IgD-negative memory B cell (primary cell): ENCODE measurements around the gene DNAAF8. TPM values are rescaled to one million over a fixed set of nuclear protein-coding genes. Genes with fewer than 3 reads are reported as not detected.

Experiments
- H3K27ac Mint-ChIP-seq, 3 donors: one replicate each; pipeline ENCODE4 v1.8.0; 2020 to 2022; ENCODE audit warnings: mild to moderate bottlenecking in 3 of 3, mixed read lengths in 3 of 3, moderate library complexity in 1 of 3
- H3K27me3 Mint-ChIP-seq: one replicate; pipeline ENCODE4 v1.8.0; 2021; ENCODE audit warnings: mixed read lengths
- H3K36me3 Mint-ChIP-seq: one replicate; pipeline ENCODE4 v1.8.0; 2020; ENCODE audit warnings: mild to moderate bottlenecking, mixed read lengths
- H3K4me1 Mint-ChIP-seq, 3 donors: one replicate each; pipeline ENCODE4 v1.8.0; 2020 to 2022; ENCODE audit warnings: mixed read lengths in 3 of 3, mild to moderate bottlenecking in 1 of 3
- H3K4me3 Mint-ChIP-seq, 4 donors: one replicate each; pipeline ENCODE4 v1.8.0; 2020 to 2022; ENCODE audit warnings: mild to moderate bottlenecking in 4 of 4, mixed read lengths in 4 of 4, moderate library complexity in 3 of 4
- H3K9me3 Mint-ChIP-seq, 3 donors: one replicate each; pipeline ENCODE4 v1.8.0; 2020 to 2021; ENCODE audit warnings: mixed read lengths in 3 of 3, mild to moderate bottlenecking in 1 of 3
- polyA plus RNA-seq: library from polyadenylated mRNA; unstranded; fragments of 300-500 nt; fragmentation: Illumina TruSeq; gene quantifications from one replicate; pipeline ENCODE4 v1.2.3, GENCODE V29; 2021

DNAAF8 gene
- polyA plus RNA-seq: 0.35 TPM

DNA sequence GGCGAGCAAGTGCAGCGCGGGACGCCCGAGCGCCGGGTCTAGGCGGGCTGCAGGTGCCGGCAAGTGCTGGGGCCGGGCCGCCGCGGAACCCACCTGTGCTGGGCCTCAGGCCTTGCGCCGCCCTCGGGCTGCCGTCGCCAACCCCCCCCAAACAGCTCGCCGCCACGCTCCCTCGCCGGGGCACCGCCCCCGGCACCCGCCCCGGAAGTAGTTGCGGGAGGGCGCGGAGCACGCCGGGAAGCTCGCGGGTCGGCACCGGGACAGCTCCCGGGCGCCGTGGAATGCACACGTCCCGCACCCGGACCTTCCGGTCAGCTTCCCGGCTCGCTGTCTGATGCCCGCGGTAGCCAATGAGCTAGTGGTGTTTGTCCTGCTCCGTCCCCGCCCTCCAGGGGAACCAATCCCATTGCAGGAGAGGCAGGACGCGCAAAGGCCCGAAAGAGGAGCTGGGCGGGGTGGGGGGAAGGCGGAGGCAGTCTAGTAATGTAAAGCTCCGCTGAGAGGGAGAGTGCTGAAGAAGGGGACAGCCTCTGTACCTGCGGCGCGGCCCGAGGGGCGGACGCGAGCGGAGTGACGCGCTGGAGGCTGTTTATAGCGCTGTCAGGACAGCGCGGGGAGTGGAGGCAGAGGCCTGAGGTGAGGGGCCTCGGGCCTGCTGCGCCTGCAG is at the start of gene DNAAF8, which contains the start of gene ANKS3:
TSS of gene DNAAF8 (plus strand) at position 475 of the 667 bp plus-strand sequence. CDS start 1,978 bp downstream, outside the sequence.
TSS of gene ANKS3 (minus strand) at position 209 of the 667 bp plus-strand sequence. CDS start 4,122 bp downstream, outside the sequence.
- H3K4me1 Mint-ChIP-seq: peaks cover 13 to 20% (median 19%) of the 10 kb centered on the region in 3 donors
- H3K27ac Mint-ChIP-seq: peak within 1 kb of the TSS; percentile 85 to 94 (median 88)
- no peaks in the 10 kb centered on the region for H3K27me3 Mint-ChIP-seq
- peak within 1 kb of the TSS; percentile 82 to 97 (median 94) for H3K4me3 Mint-ChIP-seq
- H3K9me3 Mint-ChIP-seq: no peaks in the 10 kb centered on the region
- no peaks in the 10 kb centered on the region for H3K36me3 Mint-ChIP-seq

DNA sequence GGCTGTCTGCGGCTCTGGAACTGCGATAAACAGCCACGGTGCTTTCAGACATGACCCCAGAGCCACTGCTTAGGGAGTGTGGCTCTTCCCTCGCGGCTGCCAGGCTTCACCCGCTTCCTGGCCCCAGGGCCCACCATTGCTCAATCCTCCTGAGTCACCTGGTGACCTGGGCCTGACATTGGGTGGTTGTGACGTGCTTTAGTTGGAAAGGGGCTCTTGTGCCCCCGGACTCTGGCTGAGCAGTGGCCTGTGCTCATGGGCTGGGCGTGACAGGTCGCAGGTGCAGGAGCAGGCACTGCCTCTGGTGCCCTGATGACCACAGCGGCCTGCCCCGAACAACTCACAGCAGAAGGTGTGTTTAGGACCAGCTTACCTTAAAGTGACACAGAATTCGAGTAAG is 49.6 kb upstream of the DNAAF8 start:
- Mint-ChIP-seq H3K36me3 (no peaks in the 10 kb centered on the region), H3K27ac (peak overlapping the region in 1 of 3 donors; percentile 28), H3K9me3 (no peaks in the 10 kb centered on the region), H3K4me3 (no peak overlapping the region), H3K4me1 (no peaks in the 10 kb centered on the region), H3K27me3 (no peaks in the 10 kb centered on the region)

DNA sequence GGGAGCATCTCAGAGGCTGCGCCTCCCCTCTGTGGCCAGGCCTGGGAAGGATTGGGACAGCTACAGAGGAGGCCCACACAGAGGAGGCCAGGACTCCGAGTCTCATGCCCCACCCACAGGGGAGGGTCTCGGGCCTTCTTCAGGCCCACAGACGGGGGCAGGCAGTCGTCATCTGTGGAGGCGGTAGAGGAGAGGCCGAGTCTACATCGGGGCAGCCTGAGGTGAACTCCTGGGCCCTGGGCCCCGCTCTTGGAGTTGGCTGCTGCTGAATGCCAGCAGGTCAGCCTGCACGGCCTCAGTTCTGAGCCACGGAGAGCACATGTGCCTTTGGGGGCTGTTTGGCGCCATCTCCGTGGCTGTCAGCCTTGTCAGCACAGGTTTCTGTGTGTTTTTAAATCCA is 49.0 kb upstream of the DNAAF8 start:
- no peaks in the 10 kb centered on the region for H3K27me3 Mint-ChIP-seq
- no peaks in the 10 kb centered on the region for H3K36me3 Mint-ChIP-seq
- no peak overlapping the region for H3K27ac Mint-ChIP-seq
- no peak overlapping the region for H3K4me3 Mint-ChIP-seq
- no peaks in the 10 kb centered on the region for H3K9me3 Mint-ChIP-seq
- no peaks in the 10 kb centered on the region for H3K4me1 Mint-ChIP-seq

DNA sequence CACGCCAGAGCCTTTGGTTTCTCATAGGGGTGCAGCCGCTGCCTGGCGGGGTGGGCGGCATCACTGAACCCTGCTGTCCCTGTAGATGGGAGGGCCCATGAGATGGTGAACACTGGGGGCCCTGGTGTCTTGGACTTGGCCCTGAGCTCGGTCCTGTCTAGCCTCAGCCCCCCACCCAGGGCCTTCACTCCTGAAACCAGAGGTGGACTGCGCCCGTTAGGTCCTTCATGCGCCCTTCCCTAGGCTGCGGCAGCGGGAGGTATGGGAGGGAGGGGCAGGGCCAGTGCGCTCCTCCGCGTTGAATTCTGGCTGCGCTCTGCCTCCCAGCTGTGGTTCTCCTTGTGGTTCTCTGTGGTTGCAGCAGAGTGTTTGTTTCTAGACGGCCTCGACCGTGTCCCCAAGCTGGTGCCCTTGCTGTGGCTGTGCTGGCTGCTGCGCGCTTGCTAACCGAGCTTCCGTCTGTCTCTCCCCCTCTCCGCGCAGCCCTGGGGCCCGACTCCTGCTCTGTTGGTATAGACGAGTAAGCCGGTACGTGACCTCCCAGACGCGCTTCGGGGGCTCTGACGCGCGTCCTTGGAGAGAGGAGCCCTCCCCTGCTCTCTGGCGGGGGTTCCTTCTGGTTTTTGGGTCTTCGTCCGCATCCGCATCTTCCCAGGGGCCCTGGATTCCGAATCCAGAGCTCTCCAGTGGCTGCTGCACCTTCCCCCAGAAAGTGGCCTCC is 48.4 kb upstream of the DNAAF8 start:
- Mint-ChIP-seq H3K4me3 (no peak overlapping the region), H3K27me3 (no peaks in the 10 kb centered on the region), H3K4me1 (no peaks in the 10 kb centered on the region), H3K36me3 (no peaks in the 10 kb centered on the region), H3K27ac (peak overlapping the region in 1 of 3 donors; percentile 73), H3K9me3 (no peaks in the 10 kb centered on the region)

DNA sequence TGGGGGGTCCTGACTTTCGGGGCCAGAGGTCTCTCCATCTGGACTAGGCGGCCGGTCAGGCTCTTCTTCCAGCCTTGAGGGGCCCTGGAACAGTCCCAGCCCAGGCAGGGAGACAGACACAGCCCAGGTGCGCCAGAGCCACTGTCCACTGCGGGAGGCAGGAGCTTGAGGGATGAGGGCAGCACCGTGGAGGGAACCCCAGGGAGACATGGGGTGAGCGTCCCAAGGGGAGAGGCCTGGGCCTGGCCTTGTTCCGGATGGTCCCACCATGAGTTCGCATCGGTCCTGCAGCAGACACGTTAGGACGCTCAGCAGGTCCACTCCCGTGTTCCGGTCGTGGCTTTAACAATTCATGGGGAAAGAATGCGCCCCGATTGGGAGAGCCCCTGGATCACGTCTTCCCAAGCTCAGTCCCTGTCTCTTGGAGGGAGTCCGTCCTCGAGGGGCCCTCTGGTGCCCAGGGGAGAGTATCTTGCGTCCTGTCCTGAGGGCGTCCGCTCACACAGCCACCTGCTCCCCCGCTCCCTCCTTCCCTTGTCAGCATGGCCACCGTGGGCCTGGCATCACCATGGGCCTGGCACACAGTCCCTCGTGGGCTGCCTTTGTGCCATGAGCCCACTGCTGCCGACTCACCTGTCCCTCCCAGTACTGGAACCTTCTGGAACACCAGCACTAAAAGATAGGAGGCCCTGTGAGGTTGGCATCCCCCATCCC is 47.7 kb upstream of the DNAAF8 start:
- Mint-ChIP-seq H3K9me3 (no peaks in the 10 kb centered on the region), H3K36me3 (no peaks in the 10 kb centered on the region), H3K4me3 (peak overlapping the region in 1 of 4 donors; percentile 43), H3K4me1 (no peaks in the 10 kb centered on the region), H3K27me3 (no peaks in the 10 kb centered on the region), H3K27ac (no peak overlapping the region)

DNA sequence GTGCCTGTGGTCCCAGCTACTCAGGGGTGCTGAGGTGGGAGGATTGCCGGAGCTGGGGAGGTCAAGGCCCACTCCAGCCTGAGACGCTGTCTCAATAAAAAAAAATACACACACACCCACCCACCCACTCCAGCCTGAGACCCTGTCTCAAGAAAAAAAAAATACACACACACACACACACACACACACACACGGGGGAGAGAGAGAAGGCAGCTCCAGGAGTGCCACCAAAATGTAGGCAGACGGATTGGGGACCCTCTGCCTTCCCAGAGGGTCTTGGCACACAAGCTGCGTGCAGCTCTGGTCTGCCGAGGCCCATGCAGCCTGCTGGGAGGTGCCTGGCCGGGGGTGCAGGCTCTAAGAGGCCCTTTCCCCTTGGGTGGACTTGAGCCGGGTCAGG is 46.9 kb upstream of the DNAAF8 start:
- H3K4me1 Mint-ChIP-seq: peaks cover 0 to 1% (median under 1%) of the 10 kb centered on the region in 3 donors
- H3K27ac Mint-ChIP-seq: no peak overlapping the region
- H3K9me3 Mint-ChIP-seq: no peaks in the 10 kb centered on the region
- no peak overlapping the region for H3K4me3 Mint-ChIP-seq
- no peaks in the 10 kb centered on the region for H3K27me3 Mint-ChIP-seq
- no peaks in the 10 kb centered on the region for H3K36me3 Mint-ChIP-seq

DNA sequence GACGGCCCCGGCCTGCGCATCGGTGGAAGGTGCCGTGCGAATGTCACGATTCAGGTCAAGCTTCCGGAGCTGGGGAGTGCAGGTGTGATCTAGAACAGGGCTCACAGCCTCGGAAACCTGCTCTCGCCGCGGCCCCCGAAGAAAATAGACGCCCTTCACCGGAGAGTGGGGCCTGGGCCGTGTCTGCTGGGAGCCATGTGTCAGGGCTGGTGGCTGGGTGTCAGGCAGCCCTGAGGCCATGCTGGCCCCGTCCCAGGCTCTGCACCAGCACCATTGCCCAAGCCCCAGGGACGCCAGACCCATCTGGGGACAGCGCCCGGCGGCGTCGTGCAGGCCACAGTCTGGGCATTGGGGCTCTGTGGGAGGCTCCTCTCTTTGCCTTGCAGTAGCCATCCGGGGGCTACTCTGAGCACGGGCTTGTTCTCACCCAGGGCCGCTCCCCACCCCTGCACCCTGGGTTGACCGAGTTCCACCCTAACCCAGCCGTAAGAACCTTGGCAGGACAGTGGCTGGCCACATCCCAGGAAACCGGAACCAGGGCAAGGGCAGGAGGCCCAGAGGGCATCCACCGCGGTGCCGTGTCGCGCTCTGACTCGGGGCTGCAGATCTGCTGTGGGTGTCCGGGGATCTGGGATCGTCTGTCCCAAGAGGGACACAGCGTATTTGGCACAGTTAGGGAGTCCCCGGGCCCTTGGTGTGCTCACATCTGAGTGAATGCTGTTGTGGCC is 46.2 kb upstream of the DNAAF8 start:
- Mint-ChIP-seq H3K4me1 (peaks cover 0 to 5% (median 4%) of the 10 kb centered on the region in 3 donors), H3K9me3 (no peaks in the 10 kb centered on the region), H3K4me3 (no peak overlapping the region), H3K36me3 (no peaks in the 10 kb centered on the region), H3K27me3 (no peaks in the 10 kb centered on the region), H3K27ac (no peak overlapping the region)

- no peaks in the 10 kb centered on the region for H3K36me3 Mint-ChIP-seq
- peaks cover 0 to 5% (median 4%) of the 10 kb centered on the region in 3 donors for H3K4me1 Mint-ChIP-seq
- H3K27me3 Mint-ChIP-seq: no peaks in the 10 kb centered on the region
- H3K9me3 Mint-ChIP-seq: no peaks in the 10 kb centered on the region
- no peak overlapping the region for H3K27ac Mint-ChIP-seq
- H3K4me3 Mint-ChIP-seq: no peak overlapping the region
These were observed 45.7 kb upstream of the DNAAF8 start for GRCh38 chr16:4688674-4689045.

DNA sequence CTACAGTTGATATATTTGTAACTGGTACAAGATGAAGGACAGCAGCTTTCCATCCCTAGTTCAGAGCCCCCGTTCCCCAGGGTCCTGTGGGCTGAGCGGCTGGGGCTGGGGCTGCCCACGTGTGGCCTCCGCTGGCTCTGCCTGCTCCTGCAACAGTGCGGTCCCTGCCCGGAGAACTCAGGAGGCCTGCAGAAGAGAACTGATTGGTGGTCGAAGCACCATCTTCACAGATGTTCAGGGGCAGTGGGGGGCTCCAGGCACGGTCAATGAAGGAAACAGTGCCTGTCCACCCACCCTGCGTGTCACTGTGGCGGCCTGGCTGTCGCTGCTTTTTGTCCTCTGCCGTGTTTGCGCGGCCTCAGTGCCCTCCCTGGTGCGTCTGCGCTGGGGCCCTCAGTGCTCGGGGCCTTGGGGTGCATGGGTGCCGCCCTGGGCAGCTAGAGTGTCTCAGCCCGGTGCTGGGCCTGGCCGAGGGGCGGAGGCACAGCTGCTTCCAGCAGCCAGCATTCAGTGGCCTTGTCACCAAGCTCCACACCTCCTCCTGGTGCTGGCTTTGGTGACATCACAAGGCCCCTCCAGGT is 45.2 kb upstream of the DNAAF8 start:
- Mint-ChIP-seq H3K27me3 (no peaks in the 10 kb centered on the region), H3K4me3 (no peak overlapping the region), H3K36me3 (no peaks in the 10 kb centered on the region), H3K27ac (no peak overlapping the region), H3K4me1 (peaks cover 0 to 5% (median 4%) of the 10 kb centered on the region in 3 donors), H3K9me3 (no peaks in the 10 kb centered on the region)

DNA sequence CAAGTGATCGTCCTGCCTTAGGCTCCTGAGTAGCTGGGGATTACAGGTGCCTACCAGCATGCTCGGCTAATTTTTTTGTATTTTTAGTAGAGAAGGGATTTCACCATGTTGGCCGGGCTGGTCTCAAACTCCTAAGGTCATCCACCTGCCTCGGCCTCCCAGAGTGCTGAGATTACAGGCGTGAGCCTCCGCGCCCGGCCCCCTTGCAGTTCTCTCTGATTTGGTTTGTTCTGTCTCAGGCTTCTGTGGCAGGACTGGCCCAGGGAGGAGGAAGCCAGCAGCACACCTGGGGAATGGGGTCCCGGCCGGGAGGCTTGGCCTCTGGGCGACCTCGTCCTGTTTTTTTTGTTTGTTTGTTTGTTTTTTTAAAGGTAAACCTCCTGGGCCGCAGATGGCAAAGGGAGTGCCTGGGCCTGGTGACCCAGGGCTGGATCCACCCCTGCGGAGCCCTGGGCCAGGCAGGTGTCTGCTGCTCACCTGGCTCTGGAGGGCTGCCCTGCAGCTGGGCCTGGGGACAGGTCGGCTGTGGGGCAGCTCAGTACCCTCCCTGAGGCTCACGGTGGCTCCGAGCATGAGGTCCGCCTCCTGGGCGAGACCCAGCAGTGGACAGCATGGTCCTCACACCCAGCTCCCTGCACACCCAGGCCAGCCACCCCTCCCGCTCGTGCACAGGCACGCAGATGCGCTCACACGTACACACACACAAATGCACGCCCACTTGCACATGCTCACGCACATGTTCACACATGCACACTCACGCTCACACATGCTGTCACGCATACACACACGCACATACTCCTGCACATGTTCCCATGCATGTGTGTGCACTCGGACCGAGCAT is 44.3 kb upstream of the DNAAF8 start:
- no peak overlapping the region for H3K27ac Mint-ChIP-seq
- H3K36me3 Mint-ChIP-seq: no peaks in the 10 kb centered on the region
- no peaks in the 10 kb centered on the region for H3K9me3 Mint-ChIP-seq
- H3K27me3 Mint-ChIP-seq: no peaks in the 10 kb centered on the region
- H3K4me1 Mint-ChIP-seq: peaks cover 0 to 5% (median 4%) of the 10 kb centered on the region in 3 donors
- peak overlapping the region in 1 of 4 donors; percentile 28 for H3K4me3 Mint-ChIP-seq

DNA sequence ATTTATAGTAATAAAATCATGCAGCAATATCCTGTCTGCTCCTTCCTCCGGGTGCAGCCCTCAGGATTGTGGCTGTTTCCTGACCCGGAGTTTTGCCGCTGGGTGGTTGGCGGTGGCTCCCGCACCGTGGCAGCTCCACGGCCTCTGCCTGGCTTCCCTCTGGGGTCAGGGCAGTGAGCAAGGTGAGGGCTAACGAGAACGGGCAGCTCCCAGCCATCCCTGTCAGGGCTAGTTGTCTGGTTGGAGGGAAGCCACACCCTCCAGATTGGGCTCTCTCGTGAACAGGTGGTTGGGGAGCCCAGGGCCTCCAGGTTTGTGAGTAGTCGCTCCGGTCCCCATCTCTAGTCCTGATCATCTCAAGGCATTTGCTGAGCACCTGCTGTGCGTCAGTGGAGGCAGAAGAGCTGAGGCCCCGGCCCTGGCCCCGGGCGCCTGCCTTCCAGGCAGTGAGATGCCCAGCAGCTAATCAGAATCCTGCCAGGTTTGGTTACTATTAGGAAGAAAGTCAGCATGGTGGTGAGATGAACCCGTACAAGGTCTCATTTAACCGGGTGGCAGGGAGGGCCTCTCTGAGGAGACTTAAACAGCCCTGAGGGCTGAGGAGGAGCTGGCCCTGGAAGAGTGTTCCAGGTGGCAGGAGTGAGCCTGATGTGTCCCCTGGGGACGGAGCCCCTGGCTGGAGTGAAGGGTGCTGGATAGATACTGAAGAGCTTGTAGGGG is 43.2 kb upstream of the DNAAF8 start:
- Mint-ChIP-seq H3K27me3 (no peaks in the 10 kb centered on the region), H3K4me1 (peaks cover 0 to 8% (median 6%) of the 10 kb centered on the region in 3 donors), H3K27ac (peak overlapping the region in 2 of 3 donors; percentile 35 to 63), H3K36me3 (no peaks in the 10 kb centered on the region), H3K4me3 (peak overlapping the region in 2 of 4 donors; percentile 12 to 80), H3K9me3 (no peaks in the 10 kb centered on the region)

DNA sequence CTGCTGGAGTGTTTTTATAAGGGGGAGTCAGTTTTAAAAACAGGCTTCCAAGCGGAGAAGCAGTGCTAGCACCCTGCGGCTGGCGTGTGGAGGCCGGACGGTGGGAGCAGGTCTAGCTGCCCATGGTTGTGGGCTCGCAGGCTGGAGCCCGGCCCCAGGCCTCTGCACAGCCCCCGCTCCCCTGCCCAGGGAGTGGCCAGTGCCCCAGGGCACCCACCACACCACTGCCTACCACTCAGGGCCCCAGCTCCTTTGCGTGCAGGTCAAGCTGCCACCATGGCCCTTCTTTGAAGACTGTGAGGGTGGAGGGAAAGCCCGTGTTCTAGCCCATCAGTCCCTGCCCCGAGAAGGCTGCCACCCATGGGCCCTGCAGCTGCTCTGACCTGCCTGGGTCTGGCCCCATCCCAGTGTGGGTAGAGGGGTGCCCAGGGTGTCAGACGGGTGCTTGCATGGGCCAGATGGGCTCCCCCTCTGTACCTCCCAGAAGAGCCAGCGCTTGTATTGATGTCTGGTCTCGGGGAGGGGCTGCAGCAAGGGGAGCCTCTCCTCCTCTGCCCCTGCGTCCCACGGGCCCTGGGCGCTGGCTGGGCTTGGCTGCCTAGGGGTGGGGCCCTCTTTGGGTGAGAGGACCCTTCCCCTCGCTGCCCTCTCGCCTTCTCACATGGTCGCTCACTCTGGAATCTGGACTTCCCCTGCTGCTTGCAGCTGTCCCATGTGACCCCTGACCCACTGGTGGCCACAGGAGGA is 42.5 kb upstream of the DNAAF8 start:
- Mint-ChIP-seq H3K36me3 (no peaks in the 10 kb centered on the region), H3K4me1 (peaks cover 0 to 8% (median 6%) of the 10 kb centered on the region in 3 donors), H3K27ac (peak overlapping the region in 2 of 3 donors; percentile 35 to 63), H3K27me3 (no peaks in the 10 kb centered on the region), H3K4me3 (peak overlapping the region in 3 of 4 donors; percentile 12 to 80 (median 75)), H3K9me3 (no peaks in the 10 kb centered on the region)
